Nephron (organoid): ENCODE data around the gene CCDC14.
"Not testable (repeated sequence)": the region's sequence is repeated elsewhere in the genome, so short reads cannot be mapped to it uniquely, and the experiment has no call there.

ENCODE experiments used
- H3K27ac Mint-ChIP-seq, 3 experiments: 2 replicates each; pipeline ENCODE4 v1.8.0; 2020; ENCODE audit warnings: mixed read lengths in 3 of 3, mild to moderate bottlenecking in 2 of 3, moderate library complexity in 1 of 3
- H3K27me3 Mint-ChIP-seq: 2 replicates; pipeline ENCODE4 v1.8.0; 2021; ENCODE audit warnings: low read depth, mild to moderate bottlenecking, moderate library complexity, mixed read lengths
- H3K36me3 Mint-ChIP-seq: 2 replicates; pipeline ENCODE4 v1.8.0; 2020; ENCODE audit warnings: low read depth, mixed read lengths
- H3K4me1 Mint-ChIP-seq: 2 replicates; pipeline ENCODE4 v1.8.0; 2020; ENCODE audit warnings: mixed read lengths
- H3K4me3 Mint-ChIP-seq, 3 experiments: 2 replicates each; pipeline ENCODE4 v1.8.0; 2020; ENCODE audit warnings: mild to moderate bottlenecking in 3 of 3, mixed read lengths in 3 of 3, moderate library complexity in 2 of 3
- H3K9me3 Mint-ChIP-seq: 2 replicates; pipeline ENCODE4 v1.8.0; 2020; ENCODE audit warnings: mixed read lengths
- CTCF ChIP-seq, 3 experiments: fragments of 200-600 bp; sonication (generic); IDR thresholded peaks; one replicate each; pipeline ENCODE4 v1.5.0; 2021; ENCODE audit warnings: antibody characterized with exemption in 3 of 3; ENCODE audit not compliant: unreplicated experiment in 3 of 3

CCDC14 gene

GRCh38 chr3:123986427-123986826 is 25.4 kb upstream of the CCDC14 start:
- Mint-ChIP-seq H3K4me3 (no peak overlapping the region), H3K9me3 (peaks cover 17% of the 10 kb centered on the region), H3K4me1 (peaks cover 5% of the 10 kb centered on the region), H3K27me3 (peaks cover 55% of the 10 kb centered on the region), H3K27ac (no peak overlapping the region), H3K36me3 (no peaks in the 10 kb centered on the region)
- no peak for TF ChIP-seq CTCF (IDR thresholded peaks at IDR 0.05; ENCODE audit: unreplicated experiment in 3 of 3)

- no peak overlapping the region for H3K4me3 Mint-ChIP-seq
- H3K36me3 Mint-ChIP-seq, result no peaks in the 10 kb centered on the region
- no peak for TF ChIP-seq CTCF (IDR thresholded peaks at IDR 0.05; ENCODE audit: unreplicated experiment in 3 of 3)
- H3K4me1 Mint-ChIP-seq, result peaks cover 5% of the 10 kb centered on the region
- H3K9me3 Mint-ChIP-seq, result peaks cover 15% of the 10 kb centered on the region
- no peak overlapping the region for H3K27ac Mint-ChIP-seq
- H3K27me3 Mint-ChIP-seq, result peaks cover 59% of the 10 kb centered on the region
Observed at GRCh38 chr3:123984957-123985356, 23.9 kb upstream of the CCDC14 start.

- H3K4me3 Mint-ChIP-seq, result no peak overlapping the region
- peaks cover 14% of the 10 kb centered on the region for H3K9me3 Mint-ChIP-seq
- no peak for TF ChIP-seq CTCF (IDR thresholded peaks at IDR 0.05; ENCODE audit: unreplicated experiment in 3 of 3)
- H3K4me1 Mint-ChIP-seq, result peaks cover 5% of the 10 kb centered on the region
- peaks cover 58% of the 10 kb centered on the region for H3K27me3 Mint-ChIP-seq
- no peak overlapping the region for H3K27ac Mint-ChIP-seq
- H3K36me3 Mint-ChIP-seq, result no peaks in the 10 kb centered on the region
Observed at GRCh38 chr3:123984350-123984749, 23.3 kb upstream of the CCDC14 start.

- not testable (repeated sequence) for H3K27ac Mint-ChIP-seq, H3K36me3 Mint-ChIP-seq, H3K4me3 Mint-ChIP-seq, H3K4me1 Mint-ChIP-seq
- Mint-ChIP-seq H3K9me3 (peaks cover 14% of the 10 kb centered on the region), H3K27me3 (peaks cover 44% of the 10 kb centered on the region)
Observed at GRCh38 chr3:123981317-123981716, 20.3 kb upstream of the CCDC14 start.

- Mint-ChIP-seq H3K27me3 (peaks cover 44% of the 10 kb centered on the region), H3K4me3 (peak overlapping the region; percentile 75 to 82 (median 81)), H3K9me3 (peaks cover 14% of the 10 kb centered on the region), H3K27ac (peak overlapping the region in 1 of 3 experiments; percentile 53), H3K36me3 (no peaks in the 10 kb centered on the region), H3K4me1 (no peaks in the 10 kb centered on the region)
- no peak for TF ChIP-seq CTCF (IDR thresholded peaks at IDR 0.05; ENCODE audit: unreplicated experiment in 3 of 3)
Observed at GRCh38 chr3:123980539-123980938, 19.5 kb upstream of the CCDC14 start.

GRCh38 chr3:123979525-123980501 is 18.8 kb upstream of the CCDC14 start:
- Mint-ChIP-seq H3K27me3 (peaks cover 44% of the 10 kb centered on the region), H3K4me3 (peak overlapping the region; percentile 75 to 82 (median 81)), H3K9me3 (peaks cover 14% of the 10 kb centered on the region), H3K27ac (peak overlapping the region in 1 of 3 experiments; percentile 53)
- H3K4me1 Mint-ChIP-seq, H3K36me3 Mint-ChIP-seq: not testable (repeated sequence)
- TF ChIP-seq CTCF (IDR thresholded peaks at IDR 0.05; ENCODE audit: unreplicated experiment in 3 of 3), result peak; percentile 74 to 79 (median 78)

GRCh38 chr3:123976904-123977303 is 15.9 kb upstream of the CCDC14 start:
- H3K36me3 Mint-ChIP-seq, H3K27ac Mint-ChIP-seq, H3K4me1 Mint-ChIP-seq, H3K9me3 Mint-ChIP-seq, H3K4me3 Mint-ChIP-seq: not testable (repeated sequence)
- peaks cover 31% of the 10 kb centered on the region for H3K27me3 Mint-ChIP-seq

- not testable (repeated sequence) for H3K4me3 Mint-ChIP-seq, H3K9me3 Mint-ChIP-seq, H3K27ac Mint-ChIP-seq, H3K36me3 Mint-ChIP-seq
- H3K4me1 Mint-ChIP-seq, result peaks cover 13% of the 10 kb centered on the region
- H3K27me3 Mint-ChIP-seq, result peaks cover 25% of the 10 kb centered on the region
Observed at GRCh38 chr3:123976181-123976898, 15.3 kb upstream of the CCDC14 start.

GRCh38 chr3:123975030-123975429 is 14.0 kb upstream of the CCDC14 start:
- Mint-ChIP-seq H3K27ac (peak overlapping the region in 2 of 3 experiments; percentile 31 to 52), H3K27me3 (peaks cover 12% of the 10 kb centered on the region), H3K4me1 (peaks cover 15% of the 10 kb centered on the region)
- H3K4me3 Mint-ChIP-seq, H3K9me3 Mint-ChIP-seq, H3K36me3 Mint-ChIP-seq: not testable (repeated sequence)
